PC-3 (cell line): Measurements from ENCODE around the gene OVOL2.

Experiments
- CTCF ChIP-seq: fragments of 300-600 bp; sonication (generic); conservative IDR thresholded peaks from 2 replicates; pipeline ENCODE4 v1.5.1; 2017; ENCODE audit warnings: antibody characterized with exemption, low read depth, mild to moderate bottlenecking, low read length
- EZH2 ChIP-seq: fragments of 300-600 bp; sonication (generic); IDR thresholded peaks from one replicate; pipeline ENCODE4 v1.6.1; 2017; ENCODE audit warnings: antibody characterized with exemption, mild to moderate bottlenecking, low read length; ENCODE audit not compliant: unreplicated experiment

GRCh38 chr20:18093388-18093787 lies 35.7 kb upstream of the OVOL2 start:
- no peak for TF ChIP-seq EZH2
- TF ChIP-seq CTCF = no peak
